SU-DHL-6 (cell line): ENCODE data around the gene SAMSN1.
"Not testable (repeated sequence)": the region's sequence is repeated elsewhere in the genome, so short reads cannot be mapped to it uniquely, and the experiment has no call there.

Experiments
- H2AFZ ChIP-seq: fragments of 200-600 bp; sonication (generic); 2 replicates; pipeline ENCODE4 v1.6.1; 2014; ENCODE audit warnings: low read depth, mild to moderate bottlenecking, moderate library complexity, mixed read lengths, antibody characterized with exemption, low read length; ENCODE audit not compliant: severe bottlenecking
- H3F3A ChIP-seq: fragments of 200-600 bp; shearing (Covaris generic); 2 replicates; pipeline ENCODE4 v1.6.0; 2016; ENCODE audit warnings: antibody characterized with exemption, mild to moderate bottlenecking; ENCODE audit not compliant: insufficient read depth
- H3K27ac ChIP-seq: fragments of 200-600 bp; sonication (generic); 2 replicates; pipeline ENCODE4 v1.5.1; 2016; ENCODE audit warnings: low read depth, mild to moderate bottlenecking, low read length, moderate library complexity, mixed read lengths
- H3K27me3 ChIP-seq: fragments of 200-600 bp; sonication (generic), shearing (Covaris generic); 2 replicates; pipeline ENCODE4 v1.6.0; 2014; ENCODE audit warnings: mild to moderate bottlenecking, low read length
- H3K36me3 ChIP-seq: fragments of 200-600 bp; sonication (generic); 2 replicates; pipeline ENCODE4 v1.6.1; 2014; ENCODE audit warnings: mild to moderate bottlenecking, low read length, mixed read lengths
- H3K4me2 ChIP-seq: fragments of 300-600, 200-600 bp; shearing (Covaris generic), sonication (generic); 2 replicates; pipeline ENCODE4 v1.6.0; 2014; ENCODE audit warnings: low read length, low read depth, mild to moderate bottlenecking; ENCODE audit not compliant: poor library complexity, severe bottlenecking
- H3K4me3 ChIP-seq: fragments of 200-600 bp; sonication (generic); 2 replicates; pipeline ENCODE4 v1.5.1; 2014; ENCODE audit warnings: antibody characterized with exemption, low read length, mild to moderate bottlenecking, mixed read lengths; ENCODE audit not compliant: insufficient read depth, poor library complexity, severe bottlenecking
- H3K79me2 ChIP-seq: fragments of 200-600 bp; sonication (generic); 2 replicates; pipeline ENCODE4 v1.6.1; 2014; ENCODE audit warnings: mild to moderate bottlenecking, low read length, moderate library complexity; ENCODE audit not compliant: insufficient read depth
- H3K9ac ChIP-seq: fragments of 200-600 bp; sonication (generic); 2 replicates; pipeline ENCODE4 v1.7.0; 2014; ENCODE audit warnings: mild to moderate bottlenecking, low read length
- H3K9me2 ChIP-seq: fragments of 200-600 bp; sonication (generic); replicated peaks from 2 replicates; pipeline ENCODE4 v1.6.1; 2014; ENCODE audit warnings: low read length; ENCODE audit not compliant: insufficient read depth
- H3K9me3 ChIP-seq: fragments of 200-600 bp; sonication (generic); 2 replicates; pipeline ENCODE4 v1.6.1; 2014; ENCODE audit warnings: low read length, mixed read lengths; ENCODE audit not compliant: insufficient read depth
- H4K20me1 ChIP-seq: fragments of 200-600 bp; sonication (generic); 2 replicates; pipeline ENCODE4 v1.6.1; 2014; ENCODE audit warnings: low read depth, mild to moderate bottlenecking, antibody characterized with exemption, low read length, moderate library complexity, mixed read lengths
- CTCF ChIP-seq: fragments of 200-600 bp; sonication (generic); IDR thresholded peaks from one replicate; pipeline ENCODE4 v1.5.1; 2017; ENCODE audit warnings: antibody characterized with exemption, mild to moderate bottlenecking, low read length, moderate library complexity; ENCODE audit not compliant: insufficient read depth, poor library complexity, severe bottlenecking
- EZH2phosphoT487 ChIP-seq: fragments of 200-600 bp; sonication (generic), shearing (Covaris generic); conservative IDR thresholded peaks from 2 replicates; pipeline ENCODE4 v1.6.1; 2018; ENCODE audit warnings: mild to moderate bottlenecking, antibody characterized with exemption, low read length, moderate library complexity, mixed read lengths

The SAMSN1 gene

GRCh38 chr21:14513804-14514203 is 32.3 kb downstream of the SAMSN1 start:
- Histone ChIP-seq H3K9me3 (no peaks in the 10 kb centered on the region), H3F3A (0 out of 2 replicates have a peak, but pooled peaks cover 1% of the 10 kb centered on the region), H3K4me2 (no peak overlapping the region), H3K27me3 (no peaks in the 10 kb centered on the region), H2AFZ (no peak overlapping the region), H4K20me1 (no peaks in the 10 kb centered on the region), H3K27ac (no peak overlapping the region), H3K36me3 (peaks cover 22% of the 10 kb centered on the region), H3K9ac (no peak overlapping the region), H3K4me3 (no peak overlapping the region), H3K9me2 (no peaks in the 10 kb centered on the region), H3K79me2 (no peaks in the 10 kb centered on the region)
- TF ChIP-seq EZH2phosphoT487 (no peak), CTCF (no peak)

GRCh38 chr21:14506859-14507457 is 39.2 kb downstream of the SAMSN1 start:
- not testable (repeated sequence) for H3K27me3 ChIP-seq, H3K4me2 ChIP-seq, H3K79me2 ChIP-seq, H3K9me3 ChIP-seq, H3K9me2 ChIP-seq, H2AFZ ChIP-seq, H3K27ac ChIP-seq, H4K20me1 ChIP-seq, H3K9ac ChIP-seq, H3F3A ChIP-seq, H3K4me3 ChIP-seq
- H3K36me3 ChIP-seq, result peaks cover 19% of the 10 kb centered on the region

- Histone ChIP-seq H3K4me3 (no peak overlapping the region), H3F3A (no peaks in the 10 kb centered on the region), H3K9me3 (no peaks in the 10 kb centered on the region), H3K9me2 (no peaks in the 10 kb centered on the region), H3K27me3 (no peaks in the 10 kb centered on the region), H3K4me2 (no peak overlapping the region), H4K20me1 (no peaks in the 10 kb centered on the region), H3K27ac (no peak overlapping the region), H2AFZ (no peak overlapping the region), H3K9ac (no peak overlapping the region), H3K79me2 (no peaks in the 10 kb centered on the region), H3K36me3 (peaks cover 40% of the 10 kb centered on the region)
- TF ChIP-seq EZH2phosphoT487, result no peak
- no peak for TF ChIP-seq CTCF
Observed at GRCh38 chr21:14500873-14501272, 45.2 kb downstream of the SAMSN1 start.

- no peaks in the 10 kb centered on the region for H3K27me3 ChIP-seq
- no peak for TF ChIP-seq EZH2phosphoT487
- no peak for TF ChIP-seq CTCF
- H3K36me3 ChIP-seq, result peaks cover 48% of the 10 kb centered on the region
- H3K4me2 ChIP-seq, result no peak overlapping the region
- H3K79me2 ChIP-seq, result no peaks in the 10 kb centered on the region
- H3K9ac ChIP-seq, result no peak overlapping the region
- H4K20me1 ChIP-seq, result no peaks in the 10 kb centered on the region
- H3K4me3 ChIP-seq, result no peak overlapping the region
- H2AFZ ChIP-seq, result no peak overlapping the region
- H3F3A ChIP-seq, result no peaks in the 10 kb centered on the region
- H3K27ac ChIP-seq, result no peak overlapping the region
- H3K9me2 ChIP-seq, result no peaks in the 10 kb centered on the region
- H3K9me3 ChIP-seq, result no peaks in the 10 kb centered on the region
Observed at GRCh38 chr21:14499316-14499715, 46.8 kb downstream of the SAMSN1 start.
